Measurements from ENCODE around the gene TSSK2.

TSSK2 gene

DNA sequence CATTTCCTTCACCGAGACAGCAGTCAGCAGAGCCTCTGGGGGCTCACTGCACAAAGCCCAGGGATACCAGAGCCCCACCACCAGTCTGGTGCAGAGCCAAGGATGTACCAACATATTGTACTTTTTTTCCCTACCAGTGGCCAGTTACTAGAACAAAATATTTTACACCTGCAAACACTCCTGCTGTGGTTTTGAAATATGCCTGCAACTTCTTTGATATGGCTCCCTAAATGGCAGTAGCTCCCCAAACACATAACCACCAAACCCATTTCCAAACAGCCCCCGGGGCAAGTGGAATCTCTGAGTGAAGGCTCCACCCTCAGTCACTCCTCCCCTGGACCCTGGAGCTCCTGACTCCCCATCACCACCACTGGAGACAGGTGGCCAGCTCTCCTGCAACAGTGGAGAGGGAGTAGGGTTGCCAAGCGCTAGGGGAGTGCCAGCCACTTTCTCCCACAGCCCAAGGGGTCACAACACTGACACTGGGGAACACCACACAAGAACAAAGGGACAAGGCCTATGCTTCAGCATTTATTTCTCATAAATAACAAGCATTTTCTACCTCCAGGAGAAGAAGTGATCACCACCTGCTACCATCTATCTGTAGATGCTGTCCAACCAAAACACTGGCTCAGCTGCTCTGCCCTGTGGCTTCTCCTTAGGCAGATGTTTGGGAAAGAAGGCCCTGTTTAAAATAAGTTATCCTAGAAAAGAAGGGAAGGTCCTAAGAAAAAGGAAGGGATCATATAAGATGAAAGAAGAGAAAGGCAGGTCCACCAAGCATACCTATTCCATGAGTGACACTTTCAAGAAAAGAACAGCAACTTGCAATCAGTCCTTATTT lies 24.0 kb upstream of the TSSK2 start:
- DNase-seq (ENCODE audit: low read depth in 2 of 2), result no peak

DNA sequence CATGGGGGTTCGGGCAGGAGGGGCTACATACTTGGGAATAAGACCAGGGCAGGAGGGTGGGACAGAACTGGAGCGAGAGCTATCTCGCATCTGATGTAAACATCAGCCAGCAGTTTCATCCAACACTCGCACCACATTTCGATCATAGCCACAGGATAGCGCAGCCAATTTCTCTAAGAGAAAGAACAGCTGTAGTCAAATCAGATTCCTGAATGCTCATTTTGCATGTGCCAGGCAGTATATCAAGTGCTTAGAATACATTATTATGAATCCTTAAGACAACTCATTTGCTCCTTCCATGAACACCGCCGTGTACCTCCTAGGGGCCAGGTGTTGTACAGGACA lies 23.4 kb upstream of the TSSK2 start:
- no peak for DNase-seq (ENCODE audit: low read depth in 2 of 2)

DNA sequence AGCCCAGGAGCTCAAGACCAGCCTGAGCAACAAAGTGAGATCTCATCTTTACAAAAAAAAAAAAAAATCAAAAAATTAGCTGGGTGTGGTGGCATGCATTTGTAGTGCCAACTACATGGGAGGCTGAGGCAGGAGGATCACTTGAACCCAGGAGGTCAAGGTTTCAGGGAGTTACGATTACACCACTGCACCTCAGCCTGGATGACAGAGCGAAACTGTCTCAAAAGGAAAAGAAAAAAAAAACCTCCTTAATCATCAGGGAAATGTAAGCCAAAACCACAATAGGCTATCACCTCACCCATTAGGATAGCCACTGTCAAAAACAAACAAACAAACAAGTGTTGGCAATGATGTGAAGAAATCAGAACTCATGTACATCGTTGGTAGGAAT lies 22.3 kb upstream of the TSSK2 start:
- DNase-seq (ENCODE audit: low read depth in 2 of 2), result no peak

DNA sequence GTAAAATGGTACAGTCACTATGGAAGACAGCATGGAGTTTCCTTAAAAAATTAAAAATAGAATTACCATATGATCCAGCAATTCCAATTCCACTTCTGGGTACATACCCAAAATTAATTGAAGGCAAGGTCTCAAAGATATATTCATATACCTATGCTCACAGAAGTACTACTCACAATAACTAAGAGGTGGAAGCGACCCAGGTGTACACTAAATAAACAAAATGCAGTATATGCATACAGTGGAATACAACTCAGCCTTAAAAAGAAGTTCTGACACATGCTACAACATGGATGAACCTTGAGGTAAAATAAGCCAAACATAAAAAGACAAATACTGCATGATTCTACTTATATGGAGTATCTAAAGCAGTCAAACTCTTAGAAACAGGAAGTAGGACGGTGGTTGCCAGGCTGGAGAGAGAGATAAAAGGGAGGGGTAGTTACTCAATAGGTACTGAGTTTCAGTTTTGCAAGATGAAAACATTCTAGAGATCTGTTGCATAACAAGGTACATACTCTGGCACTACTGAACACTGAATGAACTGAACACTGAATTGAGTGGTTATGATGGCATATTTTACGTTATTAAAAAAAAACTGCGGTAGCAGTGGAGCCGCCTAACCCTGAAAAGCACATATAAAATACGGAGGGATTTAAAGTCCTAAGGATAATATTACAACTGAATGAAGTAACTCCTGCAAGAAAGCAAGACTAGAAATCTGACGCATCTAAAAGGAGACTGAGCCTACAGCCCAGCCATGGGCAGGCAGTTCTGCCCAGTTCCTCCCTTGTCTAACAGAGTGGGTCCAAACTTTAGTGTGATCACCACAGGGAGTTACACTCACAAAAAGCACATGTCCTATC lies 21.7 kb upstream of the TSSK2 start:
- DNase-seq (ENCODE audit: low read depth in 2 of 2), result peak in 1 of 2 experiments; percentile 14

DNA sequence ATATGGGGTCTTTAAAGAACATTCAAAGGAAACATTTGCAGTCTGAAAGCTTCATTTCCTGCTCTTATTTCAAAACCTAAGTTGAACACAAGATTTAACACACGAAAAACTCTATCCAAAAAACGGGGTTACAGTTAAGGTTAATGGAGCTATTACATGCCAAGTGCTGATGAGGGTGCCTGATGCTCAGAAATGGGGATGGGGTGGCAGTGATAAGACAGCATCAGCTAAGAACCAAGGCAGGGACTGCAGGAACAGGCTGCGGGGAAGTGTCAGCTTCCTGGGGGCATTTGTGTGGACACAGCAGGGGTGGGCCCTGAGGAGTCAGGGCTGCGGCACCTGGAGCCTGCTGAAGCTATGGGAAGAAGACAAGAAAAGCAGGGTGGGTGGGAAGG lies 21.0 kb upstream of the TSSK2 start:
- DNase-seq (ENCODE audit: low read depth in 2 of 2), result no peak

DNA sequence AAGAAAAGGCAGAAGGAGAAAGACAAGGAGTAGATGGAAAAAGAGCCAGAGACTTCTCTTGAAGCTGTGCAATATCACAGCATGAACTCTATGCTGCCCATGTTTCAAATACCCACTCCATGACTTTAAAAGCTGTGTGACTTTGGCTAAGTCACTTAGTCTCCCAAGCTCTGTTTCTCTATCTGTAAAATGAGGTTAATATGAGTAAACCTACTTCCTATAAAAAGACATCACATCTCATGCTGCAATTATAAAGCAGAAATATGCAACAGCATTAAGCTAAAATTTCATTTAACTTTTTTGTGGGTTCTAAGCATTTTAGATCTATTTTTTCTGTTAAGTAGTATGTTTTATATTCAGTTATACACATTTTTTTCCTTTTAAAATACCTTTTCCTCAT lies 20.5 kb upstream of the TSSK2 start:
- DNase-seq (ENCODE audit: low read depth in 2 of 2), result no peak

DNA sequence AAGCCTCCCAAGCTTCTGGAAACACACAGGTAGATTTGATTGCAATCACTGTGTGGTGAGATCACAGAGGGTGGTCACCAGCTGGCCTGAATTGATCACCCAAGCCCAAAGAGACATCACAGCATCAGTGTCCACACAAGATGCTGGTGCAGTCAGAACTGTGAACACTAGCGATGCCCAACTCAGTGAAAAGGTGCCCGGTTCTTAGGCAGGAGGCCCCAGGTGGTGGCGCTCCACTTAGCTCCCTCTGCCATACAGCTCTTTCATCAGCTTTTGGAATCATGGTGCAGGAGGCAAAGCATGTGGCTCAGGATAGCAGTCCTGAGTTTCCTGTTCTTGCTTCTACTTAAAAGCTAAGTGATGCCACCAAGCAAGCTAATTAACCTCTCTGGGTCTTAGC lies 20.0 kb upstream of the TSSK2 start:
- no peak for DNase-seq (ENCODE audit: low read depth in 2 of 2)

DNA sequence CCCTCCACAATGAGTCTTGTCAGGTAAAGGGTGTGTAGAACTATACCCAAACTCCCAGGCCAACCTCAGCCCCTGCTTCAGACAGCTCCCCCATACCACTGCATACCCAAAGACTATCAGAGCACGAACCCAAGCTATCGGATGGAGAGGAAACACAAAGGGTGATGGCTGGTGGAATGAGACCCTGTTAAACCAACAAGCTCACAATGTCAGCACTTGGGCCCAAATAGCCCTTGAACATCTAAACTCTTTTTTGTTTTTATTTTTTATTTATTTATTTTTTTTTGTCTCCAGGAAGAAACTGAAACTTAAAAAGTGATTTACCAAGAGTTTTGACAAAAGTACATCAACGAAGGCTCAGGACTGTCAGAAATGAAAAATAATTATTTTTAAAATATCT lies 19.5 kb upstream of the TSSK2 start:
- no peak for DNase-seq (ENCODE audit: low read depth in 2 of 2)

DNA sequence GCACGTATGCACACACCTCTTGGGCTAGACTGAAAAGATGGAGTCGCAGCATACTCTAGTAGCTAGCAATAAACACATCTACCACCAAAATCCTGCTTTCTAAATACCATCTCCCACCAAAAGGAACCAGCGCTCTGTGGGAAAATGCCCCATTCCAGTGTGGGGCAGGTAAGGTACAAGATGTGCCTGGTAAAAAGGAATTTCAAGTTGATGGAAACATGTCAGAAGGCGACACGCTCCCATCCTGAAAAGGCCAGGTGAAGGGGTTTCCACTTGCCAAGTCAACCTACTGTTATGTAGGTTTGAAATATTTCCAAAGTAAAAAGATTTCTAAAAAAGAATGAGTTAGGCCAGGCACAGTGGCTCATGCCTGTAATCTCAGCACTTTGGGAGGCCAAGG lies 17.7 kb upstream of the TSSK2 start:
- no peak for DNase-seq (ENCODE audit: low read depth in 2 of 2)

DNA sequence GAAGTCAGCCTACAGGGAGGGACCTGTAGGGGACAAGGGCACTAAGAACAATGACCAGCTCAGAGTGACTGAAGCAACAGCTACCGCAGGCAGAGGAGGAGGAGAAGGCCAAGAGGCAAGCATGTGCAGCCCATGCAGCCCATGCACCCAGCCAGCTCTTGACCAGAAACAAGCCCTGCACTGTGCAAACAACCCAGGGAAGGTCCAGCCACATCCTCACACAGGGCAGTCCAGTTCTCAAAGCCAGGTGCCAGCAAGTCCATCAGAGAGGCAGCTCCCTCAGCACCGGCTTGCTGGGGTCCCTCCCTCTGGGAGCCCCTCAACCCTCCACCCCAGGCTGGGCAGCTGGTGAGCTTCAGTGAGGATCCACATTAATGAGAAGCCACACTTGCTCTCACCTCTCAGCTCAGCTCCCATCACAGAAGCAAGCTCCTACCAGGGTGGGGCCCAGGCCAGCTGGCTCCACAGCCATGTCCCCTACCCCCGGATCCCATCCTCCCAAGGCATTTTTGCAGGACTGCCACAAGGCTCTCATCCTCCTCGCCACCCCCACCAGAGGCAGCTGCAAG lies 16.0 kb upstream of the TSSK2 start:
- no peak for DNase-seq (ENCODE audit: low read depth in 2 of 2)

DNA sequence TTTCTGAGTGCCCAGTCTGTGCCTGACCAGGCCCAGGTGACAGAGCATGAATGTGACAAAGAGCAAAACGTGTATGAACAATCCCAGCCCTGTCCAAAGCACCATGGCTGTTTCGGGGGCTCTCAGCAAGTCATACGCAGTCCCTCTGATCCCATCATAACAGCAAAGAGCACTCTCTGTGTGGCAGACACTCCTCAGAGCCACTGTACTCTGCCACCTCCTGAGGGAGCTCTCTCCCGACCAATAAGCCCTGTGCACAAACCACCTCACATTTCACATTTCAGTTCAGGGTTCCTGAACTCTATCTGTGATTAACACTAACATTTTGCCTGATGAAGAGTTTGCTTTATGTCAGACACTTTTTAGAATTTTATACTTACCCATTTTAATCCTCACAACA lies 15.5 kb upstream of the TSSK2 start:
- DNase-seq (ENCODE audit: low read depth in 2 of 2), result no peak

DNA sequence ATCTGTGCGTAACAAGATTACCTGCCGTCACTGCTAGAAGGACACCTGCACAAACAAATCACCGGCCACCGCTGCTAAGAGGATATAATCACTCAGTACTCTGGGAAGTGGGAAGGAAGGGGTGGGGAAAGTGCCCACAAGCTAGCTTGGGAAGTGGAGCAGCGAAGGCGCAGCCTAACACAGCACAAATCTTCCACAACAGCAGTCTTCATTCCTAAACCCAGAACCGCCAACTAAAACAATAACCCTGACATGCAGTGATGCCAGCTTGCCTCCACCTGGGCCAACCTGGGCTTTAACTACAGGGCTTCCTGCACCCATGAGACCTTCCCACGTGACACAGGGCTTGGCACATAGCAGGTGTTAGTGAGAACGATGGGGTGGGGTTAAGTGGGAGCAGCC lies 14.0 kb upstream of the TSSK2 start:
- no peak for DNase-seq (ENCODE audit: low read depth in 2 of 2)

DNA sequence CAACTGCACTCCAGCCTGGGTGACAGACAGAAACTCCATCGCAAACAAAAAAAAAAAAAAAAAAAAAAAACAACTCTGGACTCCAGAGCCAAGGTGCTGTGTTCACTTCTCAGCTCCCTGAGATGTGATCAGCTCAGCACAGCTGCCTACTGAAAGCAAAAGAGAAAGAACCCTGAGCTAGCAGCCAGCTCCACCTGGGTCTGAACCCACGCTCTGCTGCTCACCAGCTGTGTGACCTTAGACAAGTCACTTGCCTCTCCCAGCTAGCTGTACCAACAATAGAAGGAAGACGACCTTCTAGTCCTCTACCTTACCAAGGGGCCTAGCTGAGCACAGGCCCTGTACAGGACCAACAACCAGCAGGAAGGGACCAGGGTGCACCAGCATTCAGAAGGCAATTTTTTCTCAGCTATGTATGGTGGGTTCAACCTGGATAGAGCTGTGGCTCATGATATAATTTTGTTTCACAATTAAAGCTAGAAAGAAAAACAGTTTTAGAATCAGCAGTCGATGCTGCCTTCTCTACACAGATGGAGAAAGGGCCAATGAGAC lies 12.7 kb upstream of the TSSK2 start:
- no peak for DNase-seq (ENCODE audit: low read depth in 2 of 2)

DNA sequence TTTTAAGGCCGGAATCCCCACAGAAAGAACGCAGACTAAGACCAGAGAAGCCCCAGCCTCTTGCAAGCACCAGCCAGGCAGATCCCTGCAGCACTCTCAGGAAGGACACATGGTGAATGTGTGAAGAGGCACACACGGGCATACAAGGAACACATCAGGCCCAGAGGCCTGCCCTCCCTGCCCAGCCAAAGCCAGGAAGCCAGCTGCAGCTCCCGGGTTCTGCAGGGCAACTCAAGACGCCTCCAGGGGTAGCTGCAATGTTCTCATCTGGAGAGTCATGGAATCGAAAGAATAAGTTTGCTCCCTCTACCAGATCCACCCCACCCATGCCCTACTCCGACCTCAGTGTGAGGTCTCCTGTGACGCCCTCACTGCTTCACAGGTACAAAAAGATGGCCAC lies 11.2 kb upstream of the TSSK2 start:
- no peak for DNase-seq (ENCODE audit: low read depth in 2 of 2)

DNA sequence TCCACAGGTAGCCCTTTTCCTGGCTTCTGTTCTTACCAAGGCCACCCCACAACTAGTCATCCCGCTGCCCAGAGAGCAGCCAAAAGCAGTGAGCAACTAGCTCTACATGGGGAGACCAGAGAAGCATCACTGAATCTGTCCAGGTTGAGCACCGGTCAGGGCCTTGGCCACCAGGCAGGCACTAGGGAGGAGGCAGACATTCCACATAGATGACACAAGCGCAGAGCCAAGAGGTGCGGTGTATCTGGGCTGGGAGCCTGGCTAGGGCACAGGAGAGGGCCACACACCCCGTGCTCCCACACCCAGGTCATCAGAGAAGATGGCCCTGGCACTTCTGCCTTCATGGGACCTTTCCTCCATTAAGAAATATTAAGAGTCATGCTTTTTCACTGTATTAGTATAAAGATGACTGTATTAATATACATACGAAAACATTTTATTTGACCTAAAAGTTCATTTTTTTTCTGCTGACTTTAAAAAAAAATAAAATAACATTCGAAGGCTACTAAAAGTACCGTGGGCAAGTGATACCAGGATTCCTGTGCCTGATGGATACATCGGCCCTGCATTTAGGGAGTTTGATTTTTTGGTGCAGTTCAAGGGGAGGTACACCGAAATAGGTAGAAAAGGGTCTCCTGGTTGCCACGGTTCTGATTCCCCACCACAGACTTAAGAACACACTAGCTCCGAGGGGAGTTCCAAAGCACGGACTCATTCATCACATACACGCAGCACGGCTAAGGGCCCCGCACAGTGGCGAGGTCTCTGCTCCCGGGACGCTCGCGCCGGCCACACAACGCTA lies 10.1 kb upstream of the TSSK2 start:
- no peak for DNase-seq (ENCODE audit: low read depth in 2 of 2)

DNA sequence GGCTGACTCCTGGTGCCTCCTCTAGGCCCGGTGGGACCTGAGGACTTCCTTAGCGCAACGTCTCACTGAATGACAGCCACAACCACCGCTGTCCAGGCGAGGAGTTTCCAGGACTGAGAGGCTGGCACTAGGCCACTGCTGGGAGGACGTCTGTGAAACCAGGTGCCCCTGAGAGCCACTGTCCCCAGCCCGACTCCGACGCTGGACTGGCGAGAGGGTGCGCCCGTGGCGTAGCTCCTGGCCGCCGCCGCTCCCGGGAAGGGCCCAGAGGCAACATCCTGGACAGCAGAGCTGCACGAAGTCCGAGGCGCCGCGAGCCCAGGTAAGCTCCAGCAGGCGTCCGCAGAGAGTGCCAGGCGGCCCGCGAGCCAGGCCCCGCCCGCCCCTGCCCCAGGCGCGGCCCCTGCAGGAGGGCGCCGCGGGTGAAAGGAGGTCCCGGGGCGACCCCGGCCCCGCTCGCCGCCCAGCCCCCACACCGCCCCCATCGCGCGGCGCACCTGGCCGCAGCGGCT lies 9.4 kb upstream of the TSSK2 start:
- DNase-seq (ENCODE audit: low read depth in 2 of 2), result no peak

DNA sequence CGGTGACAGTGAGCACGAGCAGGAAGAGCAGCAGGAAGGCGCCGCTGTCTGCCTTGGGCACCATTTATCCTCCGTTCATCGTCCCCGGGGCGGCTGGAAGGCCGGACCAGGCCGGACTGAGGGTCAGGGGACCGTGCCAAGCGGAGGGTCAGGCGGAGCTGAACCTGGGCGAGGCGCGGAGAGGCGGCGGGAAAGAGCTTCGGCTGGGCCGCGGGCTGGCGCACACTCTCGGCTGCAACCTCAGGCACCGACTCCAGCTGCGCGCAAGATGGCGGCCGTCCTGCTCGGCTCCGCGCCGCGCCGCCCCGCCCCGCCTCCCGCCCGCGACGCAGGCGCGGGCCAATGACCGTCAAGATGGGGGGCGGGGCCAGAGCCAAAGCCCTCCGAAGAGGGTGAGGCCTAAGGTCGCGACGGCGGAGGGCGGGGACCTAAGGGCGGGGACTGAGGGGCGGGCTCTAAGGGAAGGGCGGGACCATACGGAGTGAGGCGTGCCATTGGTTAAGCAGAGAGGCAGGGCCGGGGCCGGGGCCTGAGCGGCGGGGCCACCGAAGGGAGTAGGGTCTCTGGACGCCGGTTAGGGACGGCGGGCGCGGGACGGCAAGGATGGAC lies 8.9 kb upstream of the TSSK2 start, which contains the start of gene DGCR2:
Gene DGCR2, minus strand, starts transcription at position 270 of the 609 bp plus-strand sequence. Its CDS starts 206 bp downstream, at position 64.
- DNase-seq (ENCODE audit: low read depth in 2 of 2), result peak; percentile 89 to 91

DNA sequence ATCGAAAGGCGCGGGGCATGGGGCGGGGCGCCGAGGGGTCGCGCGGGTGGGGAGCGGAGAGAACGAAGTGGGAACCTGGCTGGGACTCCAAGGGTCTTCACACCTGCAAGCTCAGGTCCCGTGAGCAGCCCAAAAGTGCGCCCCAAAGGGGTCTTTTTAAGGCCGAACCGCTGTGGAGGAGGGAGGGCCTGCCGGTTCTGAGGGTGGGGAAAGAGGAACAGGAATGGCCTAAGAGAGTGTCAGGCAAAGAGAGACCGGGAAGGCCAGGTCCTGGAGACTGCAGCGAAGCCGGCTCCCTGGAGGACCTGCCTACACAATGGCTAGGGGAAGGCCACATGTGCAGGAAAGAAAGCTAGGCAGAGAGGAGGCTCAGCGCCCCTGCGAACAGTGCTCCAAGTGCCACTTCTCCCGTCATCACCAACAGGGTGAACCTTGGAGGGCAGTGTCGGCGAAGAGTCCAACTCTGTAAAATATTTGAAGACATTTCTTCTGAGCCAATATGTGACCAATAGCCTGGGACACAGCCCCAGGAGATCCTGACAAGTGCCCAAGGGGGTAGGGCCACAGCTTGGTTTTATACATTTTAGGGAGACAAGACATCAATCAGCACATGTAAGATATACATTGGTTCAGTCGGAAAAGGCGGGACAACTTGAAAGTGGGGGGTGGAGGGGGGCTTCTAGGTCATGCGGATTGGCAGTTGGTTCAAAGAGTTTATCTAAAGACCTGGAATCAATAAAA lies 8.2 kb upstream of the TSSK2 start:
- DNase-seq (ENCODE audit: low read depth in 2 of 2), result no peak

DNA sequence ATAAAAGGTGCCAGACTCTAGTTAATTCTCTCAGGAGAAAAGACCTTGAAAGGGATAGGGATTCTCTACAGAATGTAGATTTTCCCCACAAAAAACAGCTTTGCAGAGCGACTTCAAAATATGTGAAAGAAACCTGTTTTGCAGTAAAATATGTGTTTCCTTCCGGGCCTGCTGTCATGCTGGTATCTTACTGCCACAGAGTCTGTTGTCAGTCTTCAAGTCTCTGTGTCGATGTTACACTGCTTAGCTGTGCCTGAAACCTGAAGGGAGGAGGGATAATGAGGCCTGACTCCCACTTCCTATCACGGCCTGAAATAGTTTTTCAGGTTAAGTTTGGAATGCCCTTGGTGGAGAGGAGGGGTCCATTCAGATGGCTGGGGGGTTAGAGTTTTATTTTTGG lies 7.2 kb upstream of the TSSK2 start:
- no peak for DNase-seq (ENCODE audit: low read depth in 2 of 2)

DNA sequence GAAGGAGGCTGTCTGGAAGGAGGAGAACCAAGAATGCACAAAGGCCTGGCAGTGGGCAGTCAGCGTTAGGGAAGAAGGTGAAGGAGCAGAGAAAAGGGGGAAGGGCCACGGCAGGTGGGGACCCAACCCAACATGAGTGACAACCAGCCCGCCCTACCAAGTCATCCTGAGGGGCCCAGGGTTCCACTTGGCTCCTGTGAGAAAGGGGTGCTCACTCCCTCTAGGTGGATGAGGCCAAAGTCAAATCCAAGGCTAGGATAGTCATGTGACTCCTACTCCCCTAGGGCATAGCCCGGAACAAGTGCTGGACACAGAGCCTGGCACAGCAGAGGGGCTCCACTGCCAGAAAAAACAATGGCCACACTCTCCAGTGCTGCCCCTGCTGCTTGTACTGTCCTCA lies 6.7 kb upstream of the TSSK2 start:
- DNase-seq (ENCODE audit: low read depth in 2 of 2), result no peak
